ENCODE measurements around the gene ZNF598.

GRCh38 chr16:1992704-1993317 is 16.8 kb downstream of the ZNF598 start:
- no peak for TF ChIP-seq CTCF (IDR thresholded peaks at IDR 0.05)
- no peak for TF ChIP-seq TCF7L2 (IDR thresholded peaks at IDR 0.05; ENCODE audit: low read depth, low read length)
